HepG2 (cell line): Measurements from ENCODE around the gene IL9R. TPM values are rescaled to one million over a fixed set of nuclear protein-coding genes. Genes with fewer than 3 reads are reported as not detected.
A peak's percentile ranks its signal among the peaks of the same experiment; 100 is the strongest.
"Not testable (repeated sequence)": the region's sequence is repeated elsewhere in the genome, so short reads cannot be mapped to it uniquely, and the experiment has no call there.

Source experiments
- ATAC-seq: fragments of 200-7000 bp; cut with Tn5 transposase; 3 replicates; pipeline ENCODE4 v1.9.1; 2020; ENCODE audit warnings: mild to moderate bottlenecking, moderate library complexity
- BruUV-seq: library from RNA; stranded (reverse); fragments of 400-500 nt; replicated peaks from 2 replicates; lab custom pipeline; 2021; lab: Mats Ljungman, UMichigan
- CTCF ChIA-PET: fragments of 300-600 bp; formaldehyde crosslinking; extraction: SDS; loops from one replicate; lab custom pipeline; 2021; ENCODE audit warnings: low total read pairs, inconsistent platforms, low intra/inter-chr PET ratio; lab: Yijun Ruan, JAX
- POLR2A ChIA-PET: fragments of 350-600 bp; sonication (Branson Sonifier 250); formaldehyde crosslinking; loops from one replicate; lab custom pipeline; 2020; ENCODE audit warnings: antibody characterized with exemption, inconsistent platforms; lab: Yijun Ruan, JAX
- DNase-seq: peaks from one replicate; pipeline ENCODE4 v3.0.0-alpha.2; 2015; ENCODE audit warnings: low spot score
- FAIRE-seq: peaks from 3 replicates; lab custom pipeline; 2011; peaks lifted over from hg19 to GRCh38; lab: Jason Lieb, UNC
- H2AFZ ChIP-seq: one replicate; pipeline ENCODE4 v1.6.1; 2011; ENCODE audit warnings: low read length, inconsistent platforms
- H3K27ac ChIP-seq: fragments of 300-600 bp; 3 replicates; pipeline ENCODE4 v1.8.0; 2011; ENCODE audit warnings: mixed run types, mild to moderate bottlenecking, mixed read lengths, low read length, inconsistent platforms; ENCODE audit not compliant: insufficient read depth; ENCODE audit errors: extremely low read length
- H3K27me3 ChIP-seq, 2 experiments: fragments of 200-600 bp in 1 of 2; 2 replicates in 1 of 2; 3 replicates in 1 of 2; pipeline versions ENCODE4 v1.6.0 to v1.8.0; 2011; ENCODE audit warnings: low read length in 2 of 2, mild to moderate bottlenecking in 2 of 2, moderate library complexity in 2 of 2, inconsistent platforms in 1 of 2; ENCODE audit not compliant: insufficient read depth in 2 of 2, control insufficient read depth in 1 of 2
- H3K36me3 ChIP-seq, 2 experiments: fragments of 200-600 bp in 1 of 2; replicated peaks in 1 of 2; 2 replicates in 1 of 2; 3 replicates in 1 of 2; pipeline versions ENCODE4 v1.5.1 to v1.8.0; 2011; ENCODE audit warnings: low read length in 2 of 2, inconsistent platforms in 1 of 2; ENCODE audit not compliant: insufficient read depth in 2 of 2, control insufficient read depth in 1 of 2
- H3K4me1 ChIP-seq: 2 replicates; pipeline ENCODE4 v1.5.1; 2012; ENCODE audit warnings: low read length, inconsistent platforms; ENCODE audit not compliant: insufficient read depth
- H3K4me2 ChIP-seq: 2 replicates; pipeline ENCODE4 v1.6.0; 2011; ENCODE audit warnings: low read depth, low read length, inconsistent platforms
- H3K4me3 ChIP-seq, 3 experiments: fragments of 200-600 bp in 1 of 3; sonication (generic), shearing (Covaris generic) in 1 of 3; replicated peaks in 1 of 3; 2 replicates each; pipeline ENCODE4 v1.5.1; 2011 to 2016; ENCODE audit warnings: low read length in 3 of 3, inconsistent platforms in 2 of 3, low read depth in 2 of 3, mild to moderate bottlenecking in 2 of 3, control low read depth in 1 of 3, mixed read lengths in 1 of 3; ENCODE audit not compliant: insufficient read depth in 1 of 3
- H3K79me2 ChIP-seq: one replicate; pipeline ENCODE4 v1.6.1; 2011; ENCODE audit warnings: low read length, inconsistent platforms; ENCODE audit not compliant: insufficient read depth
- H3K9ac ChIP-seq: 2 replicates; pipeline ENCODE4 v1.6.0; 2011; ENCODE audit warnings: mild to moderate bottlenecking, low read depth, low read length, inconsistent platforms; ENCODE audit not compliant: insufficient read depth
- H3K9me3 ChIP-seq: 2 replicates; pipeline ENCODE4 v1.5.1; 2012; ENCODE audit warnings: mild to moderate bottlenecking, low read length
- H4K20me1 ChIP-seq: 2 replicates; pipeline ENCODE4 v1.6.0; 2011; ENCODE audit warnings: inconsistent platforms, mild to moderate bottlenecking, low read length, moderate library complexity; ENCODE audit not compliant: insufficient read depth
- WGBS: methylation state at CpG from one replicate; pipeline ENCODE4 v1.1.6; 2017; ENCODE audit warnings: low lambda C conversion rate; 5-methylcytosine and 5-hydroxymethylcytosine counted together
- in situ Hi-C: cut with HindIII; loops from 2 replicates; pipeline ENCODE4 v1.10.0; 2017; ENCODE audit warnings: low pct_unique_long_range_greater_than_20kb; ENCODE audit not compliant: extremely low pct_ligation_motif_present
- intact Hi-C: fragments of 100-400 bp; cut with micrococcal nuclease; formaldehyde crosslinking; loops from one replicate; pipeline ENCODE4 v1.10.0; 2022; ENCODE audit not compliant: unreplicated experiment
- polyA plus RNA-seq, 8 experiments: library from polyadenylated mRNA; depleted of rRNA in 3 of 8; stranded (reverse) in 7 of 8; unstranded in 1 of 8; fragments of >200 nt; fragmentation: Illumina TruSeq in 4 of 8; extraction: Trizol in 4 of 8; gene quantifications; 2 replicates each; pipeline versions ENCODE4 v1.2.1 to v1.2.3, GENCODE V29; 2011 to 2016; ENCODE audit warnings: low read depth in 4 of 8, missing spikeins in 1 of 8, mixed read lengths in 1 of 8; ENCODE audit not compliant: insufficient read depth in 1 of 8
- total RNA-seq, 5 experiments: library from RNA; depleted of rRNA; stranded (reverse); fragments of >200 nt; fragmentation: Illumina TruSeq; extraction: Trizol; gene quantifications; 2 replicates each; pipeline ENCODE4 v1.2.3, GENCODE V29; 2016; ENCODE audit warnings: low read depth in 1 of 5
- TF ChIP-seq, protein P1 (sequence below): sonication (generic); formaldehyde crosslinking; IDR thresholded peaks from 2 replicates; pipeline ENCODE4 v1.5.0; 2020; ENCODE audit warnings: mild to moderate bottlenecking, missing genetic modification reagents, moderate library complexity

Gene IL9R
- total and polyA plus RNA-seq, 2 of the 13 experiments (the other 11 are each of a cell fraction or from before 2014, with no cell fraction given): not detected

DNA sequence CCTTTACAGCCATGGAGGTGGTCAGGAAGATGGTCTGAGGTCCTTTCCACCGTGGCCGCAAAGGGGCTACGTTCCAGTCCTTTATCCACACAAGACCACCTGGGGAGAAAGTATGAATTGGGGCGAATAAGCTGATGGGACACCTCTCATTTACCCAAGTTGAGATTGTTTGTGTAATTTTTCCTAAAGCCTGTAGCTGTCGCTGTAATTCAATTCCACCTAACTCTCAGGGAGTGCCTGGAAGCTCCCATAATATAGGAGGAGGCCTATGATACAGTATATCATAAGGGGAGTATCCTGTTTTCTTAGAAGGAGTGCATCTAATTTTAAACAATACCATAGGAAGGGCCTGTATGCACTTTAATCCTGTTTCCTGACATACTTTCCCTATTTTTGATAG lies 25.8 kb upstream of the IL9R start:
- not testable (repeated sequence) for ATAC-seq, H3K4me3 ChIP-seq
- WGBS: 0% methylated on average over 2 of the region's 5 CpGs

DNA sequence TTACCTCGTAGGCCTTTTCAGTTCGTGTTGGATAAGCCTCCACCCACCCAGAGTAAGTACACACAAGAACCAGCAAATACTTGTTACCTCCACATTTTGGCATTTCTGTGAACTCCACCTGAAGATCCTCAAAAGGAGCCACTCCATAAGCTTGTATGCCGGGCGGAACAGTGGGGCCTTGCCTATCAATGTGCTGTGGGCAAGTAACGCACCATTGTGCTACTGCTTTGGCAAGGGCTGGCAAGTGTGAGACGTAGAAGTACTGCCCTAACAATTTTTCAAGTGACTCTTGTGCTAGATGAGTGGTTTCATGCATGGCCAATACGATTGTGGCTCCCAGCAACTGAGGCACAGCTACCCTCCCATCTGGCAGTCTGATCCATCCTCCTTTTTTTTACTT lies 25.3 kb upstream of the IL9R start:
- H3K36me3 ChIP-seq, H3K4me2 ChIP-seq, POLR2A ChIA-PET, H2AFZ ChIP-seq, DNase-seq, H3K79me2 ChIP-seq, H3K27me3 ChIP-seq, in situ Hi-C loops, H4K20me1 ChIP-seq, CTCF ChIA-PET, ATAC-seq, FAIRE-seq, H3K4me3 ChIP-seq, H3K27ac ChIP-seq, intact Hi-C loops, H3K4me1 ChIP-seq, H3K9ac ChIP-seq, BruUV-seq: not testable (repeated sequence)
- 36% methylated on average over 7 of the region's 7 CpGs for WGBS
- peaks cover 34% of the 10 kb centered on the region; the same call in 1 of the 2 replicates for H3K9me3 ChIP-seq

More for the DNA sequence above, 25.8 kb upstream of the IL9R start:
- H3K79me2 ChIP-seq, H3K27me3 ChIP-seq, DNase-seq, H2AFZ ChIP-seq, POLR2A ChIA-PET, BruUV-seq, H3K9ac ChIP-seq, H4K20me1 ChIP-seq, H3K36me3 ChIP-seq, intact Hi-C loops, CTCF ChIA-PET, H3K4me2 ChIP-seq, H3K4me1 ChIP-seq, FAIRE-seq, H3K27ac ChIP-seq, in situ Hi-C loops: not testable (repeated sequence)
- peaks cover 34% of the 10 kb centered on the region for H3K9me3 ChIP-seq
- TF ChIP-seq, protein P1, sequence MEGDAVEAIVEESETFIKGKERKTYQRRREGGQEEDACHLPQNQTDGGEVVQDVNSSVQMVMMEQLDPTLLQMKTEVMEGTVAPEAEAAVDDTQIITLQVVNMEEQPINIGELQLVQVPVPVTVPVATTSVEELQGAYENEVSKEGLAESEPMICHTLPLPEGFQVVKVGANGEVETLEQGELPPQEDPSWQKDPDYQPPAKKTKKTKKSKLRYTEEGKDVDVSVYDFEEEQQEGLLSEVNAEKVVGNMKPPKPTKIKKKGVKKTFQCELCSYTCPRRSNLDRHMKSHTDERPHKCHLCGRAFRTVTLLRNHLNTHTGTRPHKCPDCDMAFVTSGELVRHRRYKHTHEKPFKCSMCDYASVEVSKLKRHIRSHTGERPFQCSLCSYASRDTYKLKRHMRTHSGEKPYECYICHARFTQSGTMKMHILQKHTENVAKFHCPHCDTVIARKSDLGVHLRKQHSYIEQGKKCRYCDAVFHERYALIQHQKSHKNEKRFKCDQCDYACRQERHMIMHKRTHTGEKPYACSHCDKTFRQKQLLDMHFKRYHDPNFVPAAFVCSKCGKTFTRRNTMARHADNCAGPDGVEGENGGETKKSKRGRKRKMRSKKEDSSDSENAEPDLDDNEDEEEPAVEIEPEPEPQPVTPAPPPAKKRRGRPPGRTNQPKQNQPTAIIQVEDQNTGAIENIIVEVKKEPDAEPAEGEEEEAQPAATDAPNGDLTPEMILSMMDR (CRISPR knock-in tag): peak; percentile 35; the same call in 1 of the 2 replicates
